ENCODE results near the gene CHKB. TPM values are rescaled to one million over a fixed set of nuclear protein-coding genes. Genes with fewer than 3 reads are reported as not detected.

The CHKB gene
- total RNA-seq, 1 donor from 2014 or later = 81.1 TPM

GRCh38 chr22:50597097-50597496 is 14.4 kb upstream of the CHKB start:
- no peak overlapping the region for H3K4me3 ChIP-seq (ENCODE audit: low read depth, low read length)
- H3K27me3 ChIP-seq (ENCODE audit: control insufficient read depth, insufficient read depth, low read length) = peaks cover 25% of the 10 kb centered on the region
- H3K36me3 ChIP-seq (ENCODE audit: control insufficient read depth, insufficient read depth, low read length) = no peaks in the 10 kb centered on the region
- TF ChIP-seq CTCF (IDR thresholded peaks at IDR 0.05; ENCODE audit: insufficient read depth, low read length, poor library complexity, severe bottlenecking) = no peak
- no peak for DNase-seq (ENCODE audit: low read depth)

GRCh38 chr22:50595189-50595588 is 12.5 kb upstream of the CHKB start:
- peaks cover 12% of the 10 kb centered on the region for H3K27me3 ChIP-seq (ENCODE audit: control insufficient read depth, insufficient read depth, low read length)
- H3K36me3 ChIP-seq (ENCODE audit: control insufficient read depth, insufficient read depth, low read length) = no peaks in the 10 kb centered on the region
- no peak for DNase-seq (ENCODE audit: low read depth)
- H3K4me3 ChIP-seq (ENCODE audit: low read depth, low read length) = no peak overlapping the region
- no peak for TF ChIP-seq CTCF (IDR thresholded peaks at IDR 0.05; ENCODE audit: insufficient read depth, low read length, poor library complexity, severe bottlenecking)

GRCh38 chr22:50587407-50587806 is 4.8 kb upstream of the CHKB start:
- no peak for TF ChIP-seq CTCF (IDR thresholded peaks at IDR 0.05; ENCODE audit: insufficient read depth, low read length, poor library complexity, severe bottlenecking)
- Histone ChIP-seq H3K27me3 (ENCODE audit: control insufficient read depth, insufficient read depth, low read length) (peaks cover 2% of the 10 kb centered on the region), H3K36me3 (ENCODE audit: control insufficient read depth, insufficient read depth, low read length) (no peaks in the 10 kb centered on the region), H3K4me3 (ENCODE audit: low read depth, low read length) (no peak overlapping the region)
- DNase-seq (ENCODE audit: low read depth) = no peak

GRCh38 chr22:50586416-50586815 is 3.8 kb upstream of the CHKB start:
- no peak for TF ChIP-seq CTCF (IDR thresholded peaks at IDR 0.05; ENCODE audit: insufficient read depth, low read length, poor library complexity, severe bottlenecking)
- Histone ChIP-seq H3K27me3 (ENCODE audit: control insufficient read depth, insufficient read depth, low read length) (peaks cover 2% of the 10 kb centered on the region), H3K4me3 (ENCODE audit: low read depth, low read length) (no peak overlapping the region), H3K36me3 (ENCODE audit: control insufficient read depth, insufficient read depth, low read length) (no peaks in the 10 kb centered on the region)
- DNase-seq (ENCODE audit: low read depth) = no peak

GRCh38 chr22:50585781-50586180 is 3.1 kb upstream of the CHKB start:
- TF ChIP-seq CTCF (IDR thresholded peaks at IDR 0.05; ENCODE audit: insufficient read depth, low read length, poor library complexity, severe bottlenecking) = no peak
- Histone ChIP-seq H3K27me3 (ENCODE audit: control insufficient read depth, insufficient read depth, low read length) (peaks cover 2% of the 10 kb centered on the region), H3K36me3 (ENCODE audit: control insufficient read depth, insufficient read depth, low read length) (no peaks in the 10 kb centered on the region), H3K4me3 (ENCODE audit: low read depth, low read length) (no peak overlapping the region)
- no peak for DNase-seq (ENCODE audit: low read depth)

GRCh38 chr22:50585238-50585637 is 2.6 kb upstream of the CHKB start:
- TF ChIP-seq CTCF (IDR thresholded peaks at IDR 0.05; ENCODE audit: insufficient read depth, low read length, poor library complexity, severe bottlenecking) = no peak
- no peak for DNase-seq (ENCODE audit: low read depth)
- no peak overlapping the region for H3K4me3 ChIP-seq (ENCODE audit: low read depth, low read length)
- peaks cover 2% of the 10 kb centered on the region for H3K27me3 ChIP-seq (ENCODE audit: control insufficient read depth, insufficient read depth, low read length)
- H3K36me3 ChIP-seq (ENCODE audit: control insufficient read depth, insufficient read depth, low read length) = no peaks in the 10 kb centered on the region
